Calu3 (cell line): Measurements from ENCODE around the gene CES4A. TPM values are rescaled to one million over a fixed set of nuclear protein-coding genes. Genes with fewer than 3 reads are reported as not detected.

Experiments used
- BruUV-seq: library from RNA; stranded (reverse); fragments of 400-500 nt; replicated peaks from 2 replicates; lab custom pipeline; 2021; lab: Mats Ljungman, UMichigan
- CTCF ChIA-PET: fragments of 300-600 bp; sonication (Branson Sonifier 250); formaldehyde crosslinking; loops from one replicate; lab custom pipeline; 2022; ENCODE audit warnings: antibody characterized with exemption; lab: Charles Lee
- DNase-seq: peaks from one replicate; pipeline ENCODE4 v3.0.0; 2022
- H3K27ac Mint-ChIP-seq: one replicate; pipeline ENCODE4 v1.8.0; 2022; ENCODE audit warnings: mixed read lengths; ENCODE audit not compliant: unreplicated experiment
- H3K27me3 Mint-ChIP-seq: one replicate; pipeline ENCODE4 v1.8.0; 2022; ENCODE audit warnings: mixed read lengths; ENCODE audit not compliant: unreplicated experiment
- H3K36me3 Mint-ChIP-seq: one replicate; pipeline ENCODE4 v1.8.0; 2022; ENCODE audit warnings: mild to moderate bottlenecking, moderate library complexity, mixed read lengths; ENCODE audit not compliant: insufficient read depth, unreplicated experiment
- H3K4me1 Mint-ChIP-seq: one replicate; pipeline ENCODE4 v1.8.0; 2022; ENCODE audit warnings: mild to moderate bottlenecking, low read depth, mixed read lengths; ENCODE audit not compliant: unreplicated experiment
- H3K4me3 Mint-ChIP-seq: one replicate; pipeline ENCODE4 v1.8.0; 2022; ENCODE audit warnings: mild to moderate bottlenecking, low read depth, moderate library complexity, mixed read lengths; ENCODE audit not compliant: unreplicated experiment
- H3K9me3 Mint-ChIP-seq: one replicate; pipeline ENCODE4 v1.8.0; 2022; ENCODE audit warnings: low read depth, mixed read lengths; ENCODE audit not compliant: unreplicated experiment
- intact Hi-C: fragments of 100-400 bp; cut with micrococcal nuclease; formaldehyde crosslinking; loops from one replicate; pipeline ENCODE4 v1.10.0; 2022; ENCODE audit not compliant: unreplicated experiment
- total RNA-seq: library from RNA; stranded (reverse); gene quantifications from 2 replicates; pipeline ENCODE4 v1.2.3, GENCODE V29; 2022
- TF ChIP-seq, protein P1 (sequence below): fragments of 200-600 bp; IDR thresholded peaks from one replicate; pipeline ENCODE4 v1.8.0; 2022; ENCODE audit warnings: antibody characterized with exemption; ENCODE audit not compliant: unreplicated experiment

The CES4A gene
- total RNA-seq, 1 experiment from 2014 or later: not detected

DNA sequence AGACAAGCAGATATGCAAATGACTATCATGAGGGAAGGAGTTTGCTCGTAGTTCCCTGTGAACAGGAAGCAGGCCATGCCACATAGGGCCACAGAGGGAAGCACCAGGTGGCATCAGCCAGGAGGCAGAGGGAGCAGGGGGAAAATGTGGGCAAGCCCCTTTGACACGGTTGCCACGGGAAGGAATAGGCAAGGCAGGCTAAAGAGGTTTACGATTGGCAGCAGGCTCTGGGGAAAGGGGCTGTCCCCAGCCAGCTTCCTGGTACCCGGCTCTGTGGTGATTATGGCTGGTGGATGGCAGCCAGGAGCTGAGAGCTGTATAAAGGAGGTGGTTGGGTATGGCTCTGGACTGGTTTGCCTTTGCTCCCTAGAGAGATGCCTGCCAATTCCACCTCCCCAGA is 26.5 kb upstream of the CES4A start:
- intact Hi-C loops: no loop called here
- BruUV-seq: no TSS peak
- Mint-ChIP-seq H3K27ac (no peak overlapping the region), H3K4me1 (peaks cover 11% of the 10 kb centered on the region), H3K27me3 (peaks cover 63% of the 10 kb centered on the region), H3K4me3 (no peak overlapping the region), H3K9me3 (no peaks in the 10 kb centered on the region), H3K36me3 (no peaks in the 10 kb centered on the region)
- DNase-seq: peak; percentile 53
- CTCF ChIA-PET: interaction anchor here (0.6 kb wide), 1 partner anchor 214 kb away, joined by 3 read pairs; no protein-coding TSS in a partner anchor
- TF ChIP-seq, protein P1, sequence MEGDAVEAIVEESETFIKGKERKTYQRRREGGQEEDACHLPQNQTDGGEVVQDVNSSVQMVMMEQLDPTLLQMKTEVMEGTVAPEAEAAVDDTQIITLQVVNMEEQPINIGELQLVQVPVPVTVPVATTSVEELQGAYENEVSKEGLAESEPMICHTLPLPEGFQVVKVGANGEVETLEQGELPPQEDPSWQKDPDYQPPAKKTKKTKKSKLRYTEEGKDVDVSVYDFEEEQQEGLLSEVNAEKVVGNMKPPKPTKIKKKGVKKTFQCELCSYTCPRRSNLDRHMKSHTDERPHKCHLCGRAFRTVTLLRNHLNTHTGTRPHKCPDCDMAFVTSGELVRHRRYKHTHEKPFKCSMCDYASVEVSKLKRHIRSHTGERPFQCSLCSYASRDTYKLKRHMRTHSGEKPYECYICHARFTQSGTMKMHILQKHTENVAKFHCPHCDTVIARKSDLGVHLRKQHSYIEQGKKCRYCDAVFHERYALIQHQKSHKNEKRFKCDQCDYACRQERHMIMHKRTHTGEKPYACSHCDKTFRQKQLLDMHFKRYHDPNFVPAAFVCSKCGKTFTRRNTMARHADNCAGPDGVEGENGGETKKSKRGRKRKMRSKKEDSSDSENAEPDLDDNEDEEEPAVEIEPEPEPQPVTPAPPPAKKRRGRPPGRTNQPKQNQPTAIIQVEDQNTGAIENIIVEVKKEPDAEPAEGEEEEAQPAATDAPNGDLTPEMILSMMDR: no peak

DNA sequence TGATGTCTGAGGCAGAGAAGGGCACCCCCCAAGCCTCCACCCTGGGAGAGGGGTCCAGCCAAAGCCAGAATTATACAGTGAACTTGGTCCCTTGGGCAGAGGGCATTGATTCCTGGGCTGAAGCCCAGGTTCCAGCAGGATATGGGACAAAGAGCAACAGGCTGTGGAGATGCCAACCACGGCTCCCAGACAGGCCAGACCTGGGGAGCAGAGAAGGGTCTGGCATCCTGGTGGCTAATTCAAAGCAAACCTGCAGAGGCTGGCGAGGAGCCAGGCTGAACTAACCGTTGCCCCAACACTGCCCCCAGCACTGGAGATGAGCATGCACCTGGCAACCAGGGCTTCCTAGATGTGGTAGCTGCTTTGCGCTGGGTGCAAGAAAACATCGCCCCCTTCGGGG is 24.3 kb upstream of the CES4A start:
- no peaks in the 10 kb centered on the region for H3K9me3 Mint-ChIP-seq
- peaks cover 63% of the 10 kb centered on the region for H3K27me3 Mint-ChIP-seq
- TF ChIP-seq, protein P1: no peak
- CTCF ChIA-PET: interaction anchor here (0.8 to 1.6 kb wide), 2 partner anchors 10 to 49 kb away, joined by 3 to 5 read pairs; no protein-coding TSS in a partner anchor
- intact Hi-C loops: no loop called here
- H3K36me3 Mint-ChIP-seq: peaks cover 5% of the 10 kb centered on the region
- BruUV-seq: no TSS peak
- no peak overlapping the region for H3K4me3 Mint-ChIP-seq
- H3K4me1 Mint-ChIP-seq: peaks cover 11% of the 10 kb centered on the region
- no peak overlapping the region for H3K27ac Mint-ChIP-seq
- DNase-seq: no peak

DNA sequence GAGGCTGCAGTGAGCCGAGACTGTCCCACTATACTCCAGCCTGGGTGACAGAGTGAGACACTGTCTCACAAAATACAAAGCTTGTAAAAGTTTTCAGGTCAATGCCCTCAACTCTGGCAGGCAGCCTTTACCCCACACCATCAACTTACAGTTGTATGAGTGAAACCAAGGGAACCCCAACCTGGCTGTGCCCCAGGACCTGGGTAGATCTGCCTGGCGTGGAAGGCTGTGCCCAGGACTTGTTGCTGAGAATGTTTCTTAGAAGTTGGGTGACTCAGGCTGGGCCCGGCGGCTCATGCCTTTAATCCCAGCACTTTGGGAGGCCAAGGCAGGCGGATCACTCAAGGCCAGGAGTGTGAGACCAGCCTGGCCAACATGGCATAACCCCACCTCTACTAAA is 19.5 kb upstream of the CES4A start:
- no peaks in the 10 kb centered on the region for H3K4me1 Mint-ChIP-seq
- H3K36me3 Mint-ChIP-seq: peaks cover 5% of the 10 kb centered on the region
- TF ChIP-seq, protein P1: no peak
- BruUV-seq: no TSS peak
- H3K27ac Mint-ChIP-seq: no peak overlapping the region
- H3K27me3 Mint-ChIP-seq: peaks cover 71% of the 10 kb centered on the region
- CTCF ChIA-PET: no interaction called here
- intact Hi-C loops: no loop called here
- no peak for DNase-seq
- H3K9me3 Mint-ChIP-seq: no peaks in the 10 kb centered on the region
- no peak overlapping the region for H3K4me3 Mint-ChIP-seq

DNA sequence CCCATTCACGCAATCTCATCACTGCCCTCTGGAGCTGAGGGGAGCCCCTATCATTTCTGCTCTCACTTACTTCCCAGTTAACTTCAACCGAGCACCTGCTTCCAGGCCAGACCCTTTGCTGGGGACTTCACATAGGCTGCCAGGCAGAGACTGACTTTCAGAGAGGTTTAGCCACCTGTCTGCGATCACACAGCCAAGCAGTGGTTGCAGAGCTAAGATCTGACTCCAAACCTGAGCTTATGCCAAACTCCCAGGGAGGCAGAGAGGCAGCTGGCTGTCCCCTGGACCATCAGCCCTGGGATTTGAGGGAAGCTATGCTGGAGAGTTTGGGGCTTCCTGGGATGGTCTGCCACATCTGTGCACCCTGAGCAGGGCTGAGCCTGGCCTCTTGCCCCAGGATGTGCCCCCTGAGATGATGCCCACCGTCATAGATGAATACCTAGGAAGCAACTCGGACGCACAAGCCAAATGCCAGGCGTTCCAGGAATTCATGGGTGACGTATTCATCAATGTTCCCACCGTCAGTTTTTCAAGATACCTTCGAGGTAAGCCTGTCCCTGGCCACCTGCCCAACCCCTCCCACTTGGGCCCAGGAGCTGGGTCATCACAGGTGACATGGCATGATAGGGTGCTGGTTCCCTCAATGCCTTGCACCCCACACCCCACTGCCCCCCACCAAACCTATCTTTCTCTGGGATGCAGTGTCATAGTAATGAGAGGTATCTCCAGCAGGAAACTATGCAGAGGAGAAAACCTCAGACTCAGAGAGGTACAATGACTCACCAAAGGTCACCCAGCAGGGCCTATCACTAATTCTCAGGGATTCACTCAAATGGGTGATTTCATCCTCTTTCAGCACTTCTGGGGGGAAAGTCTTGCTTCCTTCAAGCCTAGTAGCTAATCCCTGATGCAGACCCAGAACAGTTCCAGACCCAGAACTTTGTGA is 17.3 kb upstream of the CES4A start:
- peaks cover 64% of the 10 kb centered on the region for H3K27me3 Mint-ChIP-seq
- TF ChIP-seq, protein P1: no peak
- intact Hi-C loops: no loop called here
- H3K4me1 Mint-ChIP-seq: no peaks in the 10 kb centered on the region
- no peak overlapping the region for H3K27ac Mint-ChIP-seq
- H3K36me3 Mint-ChIP-seq: peaks cover 5% of the 10 kb centered on the region
- CTCF ChIA-PET: interaction anchor here (0.8 kb wide), 1 partner anchor 213 kb away, joined by 3 read pairs; no protein-coding TSS in a partner anchor
- DNase-seq: peak; percentile 40
- H3K4me3 Mint-ChIP-seq: no peak overlapping the region
- H3K9me3 Mint-ChIP-seq: no peaks in the 10 kb centered on the region
- BruUV-seq: no TSS peak
